Measurements from ENCODE around the gene TIAM1.

DNA sequence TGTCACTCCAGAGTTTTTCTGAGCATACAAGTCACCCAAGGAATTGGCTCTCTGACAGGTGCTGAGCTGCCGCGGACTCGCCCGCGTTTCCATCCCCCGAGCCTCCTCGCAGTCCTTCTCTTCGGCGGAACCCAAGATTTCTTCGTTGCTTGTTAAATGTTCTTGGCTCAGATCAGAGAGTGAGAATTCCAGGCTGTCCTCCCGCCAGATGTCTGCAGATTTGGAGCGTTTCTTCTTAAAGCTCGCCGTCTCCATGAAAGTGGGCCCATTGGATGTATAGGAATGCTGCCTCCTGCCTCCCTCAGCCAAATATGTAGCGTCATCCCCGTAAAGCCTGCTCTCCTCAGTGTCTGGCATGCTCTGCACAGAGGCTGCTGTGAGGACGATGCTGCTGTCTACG is 77.8 kb downstream of the TIAM1 start:
- TF ChIP-seq, protein P1, sequence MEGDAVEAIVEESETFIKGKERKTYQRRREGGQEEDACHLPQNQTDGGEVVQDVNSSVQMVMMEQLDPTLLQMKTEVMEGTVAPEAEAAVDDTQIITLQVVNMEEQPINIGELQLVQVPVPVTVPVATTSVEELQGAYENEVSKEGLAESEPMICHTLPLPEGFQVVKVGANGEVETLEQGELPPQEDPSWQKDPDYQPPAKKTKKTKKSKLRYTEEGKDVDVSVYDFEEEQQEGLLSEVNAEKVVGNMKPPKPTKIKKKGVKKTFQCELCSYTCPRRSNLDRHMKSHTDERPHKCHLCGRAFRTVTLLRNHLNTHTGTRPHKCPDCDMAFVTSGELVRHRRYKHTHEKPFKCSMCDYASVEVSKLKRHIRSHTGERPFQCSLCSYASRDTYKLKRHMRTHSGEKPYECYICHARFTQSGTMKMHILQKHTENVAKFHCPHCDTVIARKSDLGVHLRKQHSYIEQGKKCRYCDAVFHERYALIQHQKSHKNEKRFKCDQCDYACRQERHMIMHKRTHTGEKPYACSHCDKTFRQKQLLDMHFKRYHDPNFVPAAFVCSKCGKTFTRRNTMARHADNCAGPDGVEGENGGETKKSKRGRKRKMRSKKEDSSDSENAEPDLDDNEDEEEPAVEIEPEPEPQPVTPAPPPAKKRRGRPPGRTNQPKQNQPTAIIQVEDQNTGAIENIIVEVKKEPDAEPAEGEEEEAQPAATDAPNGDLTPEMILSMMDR (IDR thresholded peaks at IDR 0.05; ENCODE audit: control extremely low read depth in 1 of 3, insufficient read depth in 1 of 3, low read depth in 1 of 3, low read length in 3 of 3): no peak
- TF ChIP-seq SIRT6 (IDR thresholded peaks at IDR 0.05; ENCODE audit: low read length) (no peak), RFX5 (IDR thresholded peaks at IDR 0.05; ENCODE audit: borderline replicate concordance, low read depth, low read length) (no peak), EZH2 (IDR thresholded peaks at IDR 0.05; ENCODE audit: low read depth, low read length, severe bottlenecking) (no peak), POLR2A (IDR thresholded peaks at IDR 0.05; ENCODE audit: control extremely low read depth in 1 of 2, low read depth in 2 of 2, low read length in 2 of 2) (no peak), POLR2AphosphoS5 (IDR thresholded peaks at IDR 0.05; ENCODE audit: low read depth, low read length) (no peak), BCL11A (IDR thresholded peaks at IDR 0.05; ENCODE audit: low read depth in 2 of 2, low read length in 2 of 2) (no peak)
